HEK293 (cell line): ENCODE data around the gene ACOT9.

Source experiments
- CTCF ChIA-PET: fragments of 350-600 bp; formaldehyde crosslinking; extraction: SDS; loops from one replicate; lab custom pipeline; 2021; ENCODE audit warnings: antibody characterized with exemption; lab: Yijun Ruan, JAX
- POLR2A ChIA-PET: fragments of 300-600 bp; formaldehyde crosslinking; extraction: SDS; loops from one replicate; lab custom pipeline; 2020; ENCODE audit warnings: antibody characterized with exemption, inconsistent platforms; lab: Yijun Ruan, JAX
- H3K27ac ChIP-seq: fragments of 200-500 bp; sonication (Bioruptor generic); 2 replicates; pipeline ENCODE4 v1.5.1; 2014; ENCODE audit warnings: low read depth, low read length, control low read depth, inconsistent platforms; ENCODE audit errors: extremely low read depth
- H3K36me3 ChIP-seq, 2 experiments: fragments of 200-500 bp in 1 of 2; sonication (Bioruptor generic) in 1 of 2; 1 replicate in 1 of 2; 2 replicates in 1 of 2; pipeline ENCODE4 v1.5.1; 2014 to 2017; ENCODE audit warnings: inconsistent platforms in 2 of 2, low read length in 2 of 2; ENCODE audit not compliant: control insufficient read depth in 2 of 2, insufficient read depth in 1 of 2
- H3K4me1 ChIP-seq: fragments of 200-500 bp; sonication (Bioruptor generic); 2 replicates; pipeline ENCODE4 v1.5.1; 2014; ENCODE audit warnings: mild to moderate bottlenecking, low read length, inconsistent platforms; ENCODE audit not compliant: control insufficient read depth, insufficient read depth
- H3K4me3 ChIP-seq: 2 replicates; pipeline ENCODE4 v1.5.1; 2011; ENCODE audit warnings: low read depth, mild to moderate bottlenecking, control low read depth, low read length, moderate library complexity
- H3K9me3 ChIP-seq: fragments of 200-500 bp; sonication (Bioruptor generic); 2 replicates; pipeline ENCODE4 v1.5.1; 2014; ENCODE audit warnings: low read depth, low read length, inconsistent platforms; ENCODE audit not compliant: control insufficient read depth, insufficient read depth
- ZBTB20 ChIP-seq: fragments of 450-650 bp; formaldehyde crosslinking; IDR thresholded peaks from 2 replicates; pipeline ENCODE4 v1.5.1; 2016; ENCODE audit warnings: missing biosample characterization, missing genetic modification characterization
- ZNF121 ChIP-seq: fragments of 450-650 bp; formaldehyde crosslinking; IDR thresholded peaks from 2 replicates; pipeline ENCODE4 v1.5.1; 2016; ENCODE audit warnings: missing biosample characterization, missing genetic modification characterization
- ZNF19 ChIP-seq: fragments of 450-650 bp; formaldehyde crosslinking; IDR thresholded peaks from 2 replicates; pipeline ENCODE4; 2016; ENCODE audit warnings: missing biosample characterization, missing genetic modification characterization, low read depth
- ZNF530 ChIP-seq: fragments of 450-650 bp; formaldehyde crosslinking; IDR thresholded peaks from 2 replicates; pipeline ENCODE4 v1.5.1; 2016; ENCODE audit warnings: low read depth, missing biosample characterization, missing genetic modification characterization
- ZSCAN23 ChIP-seq: fragments of 450-650 bp; formaldehyde crosslinking; IDR thresholded peaks from 2 replicates; pipeline ENCODE4 v1.5.1; 2016; ENCODE audit warnings: missing biosample characterization, missing genetic modification characterization
- TF ChIP-seq, protein P1 (sequence below): fragments of 450-650 bp; formaldehyde crosslinking; IDR thresholded peaks from 2 replicates; pipeline ENCODE4 v1.5.1; 2016; ENCODE audit warnings: missing biosample characterization, missing genetic modification characterization
- TF ChIP-seq, protein P2 (sequence below): fragments of 450-650 bp; formaldehyde crosslinking; IDR thresholded peaks from 2 replicates; pipeline ENCODE4 v1.5.1; 2016; ENCODE audit warnings: missing biosample characterization, missing genetic modification characterization
- TF ChIP-seq, protein P3 (sequence below): fragments of 450-650 bp; formaldehyde crosslinking; IDR thresholded peaks from 2 replicates; pipeline ENCODE4 v1.5.1; 2016; ENCODE audit warnings: missing biosample characterization, missing genetic modification characterization, borderline replicate concordance
- TF ChIP-seq, protein P4 (sequence below): fragments of 450-650 bp; formaldehyde crosslinking; IDR thresholded peaks from 2 replicates; pipeline ENCODE4 v1.5.1; 2017; ENCODE audit warnings: missing biosample characterization, missing genetic modification characterization

ACOT9 gene

DNA sequence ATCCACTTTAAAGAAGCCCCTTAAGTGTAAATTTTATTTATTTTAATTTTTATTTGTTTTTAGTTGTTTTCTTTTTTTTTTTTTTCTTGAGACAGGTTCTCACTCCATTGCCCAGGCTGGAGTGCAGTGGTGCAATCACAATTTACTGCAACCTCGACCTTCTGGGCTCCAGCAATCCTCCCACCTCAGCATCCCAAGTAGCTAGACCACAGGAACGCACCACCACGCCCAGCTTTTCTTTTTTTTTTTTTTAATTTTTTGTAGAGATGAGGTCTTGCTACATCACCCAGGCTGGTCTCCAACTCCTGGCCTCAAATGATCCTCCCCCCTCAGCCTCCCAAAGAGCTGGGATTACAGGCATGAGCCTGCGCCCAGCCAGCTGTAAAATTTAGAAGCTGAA lies 45.9 kb upstream of the ACOT9 start:
- ChIA-PET CTCF (no interaction called here), POLR2A (interaction anchor here (1.2 to 1.3 kb wide), 2 partner anchors 10 to 20 kb away, joined by 3 read pairs; no protein-coding TSS in a partner anchor)
- TF ChIP-seq, protein P1, sequence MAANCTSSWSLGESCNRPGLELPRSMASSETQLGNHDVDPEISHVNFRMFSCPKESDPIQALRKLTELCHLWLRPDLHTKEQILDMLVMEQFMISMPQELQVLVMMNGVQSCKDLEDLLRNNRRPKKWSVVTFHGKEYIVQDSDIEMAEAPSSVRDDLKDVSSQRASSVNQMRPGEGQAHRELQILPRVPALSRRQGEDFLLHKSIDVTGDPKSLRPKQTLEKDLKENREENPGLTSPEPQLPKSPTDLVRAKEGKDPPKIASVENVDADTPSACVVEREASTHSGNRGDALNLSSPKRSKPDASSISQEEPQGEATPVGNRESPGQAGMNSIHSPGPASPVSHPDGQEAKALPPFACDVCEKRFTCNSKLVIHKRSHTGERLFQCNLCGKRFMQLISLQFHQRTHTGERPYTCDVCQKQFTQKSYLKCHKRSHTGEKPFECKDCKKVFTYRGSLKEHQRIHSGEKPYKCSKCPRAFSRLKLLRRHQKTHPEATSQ, result 0 out of 2 replicates have a peak, but pooled peaks have one; percentile 15
- TF ChIP-seq ZNF530, result no peak
- 0 out of 2 replicates have a peak, but pooled peaks have one; percentile 19 for TF ChIP-seq ZSCAN23 (tag by site-specific recombination)
- TF ChIP-seq, protein P2, sequence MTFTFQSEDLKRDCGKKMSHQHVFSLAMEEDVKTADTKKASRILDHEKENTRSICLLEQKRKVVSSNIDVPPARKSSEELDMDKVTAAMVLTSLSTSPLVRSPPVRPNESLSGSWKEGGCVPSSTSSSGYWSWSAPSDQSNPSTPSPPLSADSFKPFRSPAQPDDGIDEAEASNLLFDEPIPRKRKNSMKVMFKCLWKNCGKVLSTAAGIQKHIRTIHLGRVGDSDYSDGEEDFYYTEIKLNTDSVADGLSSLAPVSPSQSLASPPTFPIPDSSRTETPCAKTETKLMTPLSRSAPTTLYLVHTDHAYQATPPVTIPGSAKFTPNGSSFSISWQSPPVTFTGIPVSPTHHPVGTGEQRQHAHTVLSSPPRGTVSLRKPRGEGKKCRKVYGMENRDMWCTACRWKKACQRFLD (tag by site-specific recombination), result no peak
- Histone ChIP-seq H3K4me1 (peaks cover 7% of the 10 kb centered on the region; the same call in 1 of the 2 replicates), H3K36me3 (peaks cover 0 to 20% of the 10 kb centered on the region in 2 experiments; a peak in 1 of 3 replicates), H3K9me3 (no peaks in the 10 kb centered on the region), H3K27ac (no peak overlapping the region), H3K4me3 (no peak overlapping the region)

DNA sequence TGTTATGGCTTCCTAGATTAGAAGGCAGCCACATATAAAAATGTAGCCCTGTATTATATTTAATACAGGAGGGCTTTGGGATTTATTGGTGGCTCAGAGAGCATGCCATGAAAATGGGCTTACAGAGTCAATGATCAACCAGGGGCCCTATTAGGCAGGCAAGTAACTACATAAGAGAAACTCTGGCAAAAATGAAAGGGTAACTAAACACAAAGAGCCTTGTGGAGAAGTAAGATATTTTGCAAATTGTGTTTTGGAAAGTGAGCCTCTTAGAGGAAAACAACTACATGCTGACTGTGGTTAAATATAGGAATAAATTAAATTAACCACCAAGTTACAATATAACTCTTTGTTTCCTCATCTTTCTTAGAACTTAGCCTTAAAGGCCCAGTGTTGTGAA lies 45.4 kb upstream of the ACOT9 start:
- Histone ChIP-seq H3K9me3 (no peaks in the 10 kb centered on the region), H3K36me3 (peaks cover 0 to 25% of the 10 kb centered on the region in 2 experiments; a peak in 1 of 3 replicates), H3K4me1 (peaks cover 7% of the 10 kb centered on the region; the same call in 1 of the 2 replicates), H3K4me3 (no peak overlapping the region), H3K27ac (peak overlapping the region; percentile 33; the same call in 1 of the 2 replicates)
- ChIA-PET CTCF (no interaction called here), POLR2A (interaction anchor here (1.2 to 1.3 kb wide), 3 partner anchors 10 to 21 kb away, joined by 3 to 7 read pairs (median 3); no protein-coding TSS in a partner anchor)
- TF ChIP-seq ZNF19 (tag by site-specific recombination), result no peak
- TF ChIP-seq, protein P3, sequence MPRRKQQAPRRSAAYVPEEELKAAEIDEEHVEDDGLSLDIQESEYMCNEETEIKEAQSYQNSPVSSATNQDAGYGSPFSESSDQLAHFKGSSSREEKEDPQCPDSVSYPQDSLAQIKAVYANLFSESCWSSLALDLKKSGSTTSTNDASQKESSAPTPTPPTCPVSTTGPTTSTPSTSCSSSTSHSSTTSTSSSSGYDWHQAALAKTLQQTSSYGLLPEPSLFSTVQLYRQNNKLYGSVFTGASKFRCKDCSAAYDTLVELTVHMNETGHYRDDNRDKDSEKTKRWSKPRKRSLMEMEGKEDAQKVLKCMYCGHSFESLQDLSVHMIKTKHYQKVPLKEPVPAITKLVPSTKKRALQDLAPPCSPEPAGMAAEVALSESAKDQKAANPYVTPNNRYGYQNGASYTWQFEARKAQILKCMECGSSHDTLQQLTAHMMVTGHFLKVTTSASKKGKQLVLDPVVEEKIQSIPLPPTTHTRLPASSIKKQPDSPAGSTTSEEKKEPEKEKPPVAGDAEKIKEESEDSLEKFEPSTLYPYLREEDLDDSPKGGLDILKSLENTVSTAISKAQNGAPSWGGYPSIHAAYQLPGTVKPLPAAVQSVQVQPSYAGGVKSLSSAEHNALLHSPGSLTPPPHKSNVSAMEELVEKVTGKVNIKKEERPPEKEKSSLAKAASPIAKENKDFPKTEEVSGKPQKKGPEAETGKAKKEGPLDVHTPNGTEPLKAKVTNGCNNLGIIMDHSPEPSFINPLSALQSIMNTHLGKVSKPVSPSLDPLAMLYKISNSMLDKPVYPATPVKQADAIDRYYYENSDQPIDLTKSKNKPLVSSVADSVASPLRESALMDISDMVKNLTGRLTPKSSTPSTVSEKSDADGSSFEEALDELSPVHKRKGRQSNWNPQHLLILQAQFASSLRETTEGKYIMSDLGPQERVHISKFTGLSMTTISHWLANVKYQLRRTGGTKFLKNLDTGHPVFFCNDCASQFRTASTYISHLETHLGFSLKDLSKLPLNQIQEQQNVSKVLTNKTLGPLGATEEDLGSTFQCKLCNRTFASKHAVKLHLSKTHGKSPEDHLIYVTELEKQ, result no peak
- TF ChIP-seq, protein P4, sequence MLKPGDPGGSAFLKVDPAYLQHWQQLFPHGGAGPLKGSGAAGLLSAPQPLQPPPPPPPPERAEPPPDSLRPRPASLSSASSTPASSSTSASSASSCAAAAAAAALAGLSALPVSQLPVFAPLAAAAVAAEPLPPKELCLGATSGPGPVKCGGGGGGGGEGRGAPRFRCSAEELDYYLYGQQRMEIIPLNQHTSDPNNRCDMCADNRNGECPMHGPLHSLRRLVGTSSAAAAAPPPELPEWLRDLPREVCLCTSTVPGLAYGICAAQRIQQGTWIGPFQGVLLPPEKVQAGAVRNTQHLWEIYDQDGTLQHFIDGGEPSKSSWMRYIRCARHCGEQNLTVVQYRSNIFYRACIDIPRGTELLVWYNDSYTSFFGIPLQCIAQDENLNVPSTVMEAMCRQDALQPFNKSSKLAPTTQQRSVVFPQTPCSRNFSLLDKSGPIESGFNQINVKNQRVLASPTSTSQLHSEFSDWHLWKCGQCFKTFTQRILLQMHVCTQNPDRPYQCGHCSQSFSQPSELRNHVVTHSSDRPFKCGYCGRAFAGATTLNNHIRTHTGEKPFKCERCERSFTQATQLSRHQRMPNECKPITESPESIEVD (tag by site-specific recombination), result peak; percentile 20; the same call in 1 of the 2 replicates
- TF ChIP-seq, all 188 proteins: peak for 1

DNA sequence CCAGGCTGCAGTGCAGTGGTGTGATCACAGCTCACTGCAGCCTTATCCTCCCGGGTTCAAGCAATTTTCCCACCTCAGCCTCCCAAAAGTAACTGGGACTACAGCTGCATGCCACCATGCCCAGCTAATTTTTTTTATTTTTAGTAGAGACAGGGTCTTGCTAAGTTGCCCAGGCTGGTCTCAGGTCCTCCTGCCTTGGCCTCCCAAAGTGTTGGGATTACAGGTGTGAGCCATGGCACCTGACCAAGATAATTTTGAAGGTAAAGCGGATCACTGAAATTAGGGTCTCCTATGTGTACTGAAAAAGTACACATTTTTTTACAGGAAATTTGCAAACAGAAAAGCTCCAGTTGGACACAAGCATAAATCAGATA lies 44.7 kb upstream of the ACOT9 start:
- H3K27ac ChIP-seq, result no peak overlapping the region
- TF ChIP-seq ZBTB20 (no peak), ZNF121 (tag by site-specific recombination) (peak; percentile 95)
- ChIA-PET CTCF (no interaction called here), POLR2A (interaction anchor here (0.7 to 1.3 kb wide), 6 partner anchors 11 to 114 kb away, joined by 3 to 10 read pairs (median 4); no protein-coding TSS in a partner anchor)
- no peaks in the 10 kb centered on the region for H3K9me3 ChIP-seq
- no peak overlapping the region for H3K4me3 ChIP-seq
- H3K4me1 ChIP-seq, result peaks cover 5% of the 10 kb centered on the region; the same call in 1 of the 2 replicates
- peaks cover 0 to 25% of the 10 kb centered on the region in 2 experiments; a peak in 1 of 3 replicates for H3K36me3 ChIP-seq
